A673 (cell line): ENCODE data around the gene NUP43.

ENCODE experiments used
- EZH2 ChIP-seq: fragments of 200-600 bp; sonication (generic); IDR thresholded peaks from 2 replicates; pipeline ENCODE4 v1.6.1; 2017; ENCODE audit warnings: borderline replicate concordance, low read depth, mild to moderate bottlenecking, mixed read lengths, antibody characterized with exemption, low read length; ENCODE audit not compliant: poor library complexity, severe bottlenecking
- TF ChIP-seq, protein P1 (sequence below): fragments of 300-800, 200-600 bp; sonication (generic); conservative IDR thresholded peaks from 2 replicates; pipeline ENCODE4 v1.5.1; 2017; ENCODE audit warnings: low read depth, mild to moderate bottlenecking, antibody characterized with exemption, low read length, moderate library complexity, mixed read lengths

- TF ChIP-seq, protein P1, sequence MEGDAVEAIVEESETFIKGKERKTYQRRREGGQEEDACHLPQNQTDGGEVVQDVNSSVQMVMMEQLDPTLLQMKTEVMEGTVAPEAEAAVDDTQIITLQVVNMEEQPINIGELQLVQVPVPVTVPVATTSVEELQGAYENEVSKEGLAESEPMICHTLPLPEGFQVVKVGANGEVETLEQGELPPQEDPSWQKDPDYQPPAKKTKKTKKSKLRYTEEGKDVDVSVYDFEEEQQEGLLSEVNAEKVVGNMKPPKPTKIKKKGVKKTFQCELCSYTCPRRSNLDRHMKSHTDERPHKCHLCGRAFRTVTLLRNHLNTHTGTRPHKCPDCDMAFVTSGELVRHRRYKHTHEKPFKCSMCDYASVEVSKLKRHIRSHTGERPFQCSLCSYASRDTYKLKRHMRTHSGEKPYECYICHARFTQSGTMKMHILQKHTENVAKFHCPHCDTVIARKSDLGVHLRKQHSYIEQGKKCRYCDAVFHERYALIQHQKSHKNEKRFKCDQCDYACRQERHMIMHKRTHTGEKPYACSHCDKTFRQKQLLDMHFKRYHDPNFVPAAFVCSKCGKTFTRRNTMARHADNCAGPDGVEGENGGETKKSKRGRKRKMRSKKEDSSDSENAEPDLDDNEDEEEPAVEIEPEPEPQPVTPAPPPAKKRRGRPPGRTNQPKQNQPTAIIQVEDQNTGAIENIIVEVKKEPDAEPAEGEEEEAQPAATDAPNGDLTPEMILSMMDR = no peak
- TF ChIP-seq EZH2 = no peak
Measured at GRCh38 chr6:149751239-149751638, 4.9 kb upstream of the NUP43 start.
